ENCODE data around the gene FHOD3. TPM values are rescaled to one million over a fixed set of nuclear protein-coding genes. Genes with fewer than 3 reads are reported as not detected.
A peak's percentile ranks its signal among the peaks of the same experiment; 100 is the strongest.

Gene FHOD3
- total RNA-seq, 1 donor from 2014 or later: 346 TPM

GRCh38 chr18:36432880-36433555 is 135.5 kb downstream of the FHOD3 start:
- no peaks in the 10 kb centered on the region for H3K9me3 ChIP-seq (replicated peaks)

GRCh38 chr18:36436387-36436786 is 138.9 kb downstream of the FHOD3 start:
- Histone ChIP-seq H3K9me3 (replicated peaks) (no peaks in the 10 kb centered on the region), H3K27ac (replicated peaks) (no peak overlapping the region), H3K27me3 (ENCODE audit: low read depth) (no peaks in the 10 kb centered on the region), H3K36me3 (no peaks in the 10 kb centered on the region), H3K4me1 (peaks cover 65% of the 10 kb centered on the region), H3K4me3 (no peak overlapping the region)
- TF ChIP-seq CTCF (IDR thresholded peaks at IDR 0.05; ENCODE audit: borderline replicate concordance): no peak
- intact Hi-C loops (cut with micrococcal nuclease): no loop called here
- DNase-seq: no peak

More at GRCh38 chr18:36432880-36433555, 135.5 kb downstream of the FHOD3 start:
- Histone ChIP-seq H3K4me3 (no peak overlapping the region), H3K4me1 (peaks cover 65% of the 10 kb centered on the region), H3K36me3 (no peaks in the 10 kb centered on the region), H3K27ac (replicated peaks) (no peak overlapping the region), H3K27me3 (ENCODE audit: low read depth) (no peaks in the 10 kb centered on the region)
- intact Hi-C loops (cut with micrococcal nuclease): no loop called here
- no peak for TF ChIP-seq CTCF (IDR thresholded peaks at IDR 0.05; ENCODE audit: borderline replicate concordance)
- DNase-seq: no peak

GRCh38 chr18:36440614-36441013 is 143.1 kb downstream of the FHOD3 start:
- Histone ChIP-seq H3K36me3 (no peaks in the 10 kb centered on the region), H3K4me1 (peaks cover 68% of the 10 kb centered on the region)

GRCh38 chr18:36441426-36442240 is 144.1 kb downstream of the FHOD3 start:
- H3K27me3 ChIP-seq (ENCODE audit: low read depth): no peaks in the 10 kb centered on the region
- intact Hi-C loops (cut with micrococcal nuclease): no loop called here
- no peak for TF ChIP-seq CTCF (IDR thresholded peaks at IDR 0.05; ENCODE audit: borderline replicate concordance)
- peak overlapping the region; percentile 9 for H3K4me3 ChIP-seq
- H3K9me3 ChIP-seq (replicated peaks): no peaks in the 10 kb centered on the region
- peaks cover 74% of the 10 kb centered on the region for H3K4me1 ChIP-seq
- no peak for DNase-seq
- H3K36me3 ChIP-seq: no peaks in the 10 kb centered on the region
- H3K27ac ChIP-seq (replicated peaks): peak overlapping the region; percentile 71

More at GRCh38 chr18:36440614-36441013, 143.1 kb downstream of the FHOD3 start:
- no peak for DNase-seq
- H3K9me3 ChIP-seq (replicated peaks): no peaks in the 10 kb centered on the region
- peak overlapping the region; percentile 71 for H3K27ac ChIP-seq (replicated peaks)
- intact Hi-C loops (cut with micrococcal nuclease): no loop called here
- H3K4me3 ChIP-seq: no peak overlapping the region
- TF ChIP-seq CTCF (IDR thresholded peaks at IDR 0.05; ENCODE audit: borderline replicate concordance): no peak
- no peaks in the 10 kb centered on the region for H3K27me3 ChIP-seq (ENCODE audit: low read depth)

GRCh38 chr18:36442717-36443116 is 145.2 kb downstream of the FHOD3 start:
- intact Hi-C loops (cut with micrococcal nuclease): no loop called here
- Histone ChIP-seq H3K9me3 (replicated peaks) (no peaks in the 10 kb centered on the region), H3K4me3 (no peak overlapping the region), H3K27me3 (ENCODE audit: low read depth) (no peaks in the 10 kb centered on the region), H3K4me1 (peaks cover 81% of the 10 kb centered on the region), H3K36me3 (no peaks in the 10 kb centered on the region), H3K27ac (replicated peaks) (peak overlapping the region; percentile 71)
- TF ChIP-seq CTCF (IDR thresholded peaks at IDR 0.05; ENCODE audit: borderline replicate concordance): no peak
- no peak for DNase-seq

All from left ventricle myocardium inferior (tissue), 1 donor.